Type B pancreatic cell (in vitro differentiated cells): Measurements from ENCODE around the gene EHBP1. TPM values are rescaled to one million over a fixed set of nuclear protein-coding genes. Genes with fewer than 3 reads are reported as not detected.

Source experiments
- DNase-seq: peaks from one replicate; pipeline ENCODE4 v3.0.0; 2021; ENCODE audit warnings: mixed read lengths; ENCODE audit not compliant: unreplicated experiment; ENCODE audit errors: extremely low spot score
- H3K27ac Mint-ChIP-seq: 2 replicates; pipeline ENCODE4 v1.8.0; 2021; ENCODE audit warnings: mild to moderate bottlenecking, mixed read lengths
- H3K27me3 Mint-ChIP-seq: 2 replicates; pipeline ENCODE4 v1.8.0; 2021; ENCODE audit warnings: mixed read lengths
- H3K36me3 Mint-ChIP-seq: 2 replicates; pipeline ENCODE4 v1.8.0; 2021; ENCODE audit warnings: mixed read lengths
- H3K4me1 Mint-ChIP-seq: one replicate; pipeline ENCODE4 v1.8.0; 2021; ENCODE audit warnings: mixed read lengths; ENCODE audit not compliant: unreplicated experiment
- H3K4me3 Mint-ChIP-seq: 2 replicates; pipeline ENCODE4 v1.8.0; 2021; ENCODE audit warnings: mild to moderate bottlenecking, mixed read lengths
- H3K9me3 Mint-ChIP-seq: 2 replicates; pipeline ENCODE4 v1.8.0; 2021; ENCODE audit warnings: mixed read lengths
- CTCF ChIP-seq: fragments of 200-600 bp; sonication (generic); conservative IDR thresholded peaks from 2 replicates; pipeline ENCODE4 v1.5.0; 2021; ENCODE audit warnings: antibody characterized with exemption, mild to moderate bottlenecking
- total RNA-seq: library from RNA; stranded (reverse); gene quantifications from 2 replicates; pipeline ENCODE4 v1.2.1, GENCODE V29; 2021; ENCODE audit warnings: low replicate concordance

The EHBP1 gene
- total RNA-seq, 1 donor from 2014 or later: 59.2 TPM

- DNase-seq: no peak
- Mint-ChIP-seq H3K36me3 (peaks cover 20% of the 10 kb centered on the region), H3K27ac (no peak overlapping the region), H3K27me3 (no peaks in the 10 kb centered on the region), H3K4me1 (no peaks in the 10 kb centered on the region), H3K4me3 (no peak overlapping the region), H3K9me3 (peaks cover 4% of the 10 kb centered on the region)
- TF ChIP-seq CTCF: no peak
Measured at GRCh38 chr2:62811086-62811485, 105.6 kb downstream of the EHBP1 start.

GRCh38 chr2:62811972-62812371 lies 106.5 kb downstream of the EHBP1 start:
- TF ChIP-seq CTCF: no peak
- Mint-ChIP-seq H3K27ac (no peak overlapping the region), H3K4me1 (peaks cover under 1% of the 10 kb centered on the region), H3K9me3 (peaks cover 4% of the 10 kb centered on the region), H3K36me3 (peaks cover 13% of the 10 kb centered on the region), H3K27me3 (no peaks in the 10 kb centered on the region), H3K4me3 (no peak overlapping the region)
- DNase-seq: no peak

- H3K4me1 Mint-ChIP-seq: peaks cover 6% of the 10 kb centered on the region
- no peak for DNase-seq
- no peak for TF ChIP-seq CTCF
- H3K9me3 Mint-ChIP-seq: peaks cover 2% of the 10 kb centered on the region
- H3K36me3 Mint-ChIP-seq: peaks cover 6% of the 10 kb centered on the region
- H3K27ac Mint-ChIP-seq: no peak overlapping the region
- no peaks in the 10 kb centered on the region for H3K27me3 Mint-ChIP-seq
- no peak overlapping the region for H3K4me3 Mint-ChIP-seq
Measured at GRCh38 chr2:62812921-62813825, 107.7 kb downstream of the EHBP1 start.

GRCh38 chr2:62814123-62814522 lies 108.6 kb downstream of the EHBP1 start:
- no peak for DNase-seq
- no peaks in the 10 kb centered on the region for H3K27me3 Mint-ChIP-seq
- no peak overlapping the region for H3K27ac Mint-ChIP-seq
- no peak for TF ChIP-seq CTCF
- H3K36me3 Mint-ChIP-seq: no peaks in the 10 kb centered on the region
- no peak overlapping the region for H3K4me3 Mint-ChIP-seq
- H3K4me1 Mint-ChIP-seq: peaks cover 6% of the 10 kb centered on the region
- H3K9me3 Mint-ChIP-seq: no peaks in the 10 kb centered on the region

- Mint-ChIP-seq H3K27me3 (no peaks in the 10 kb centered on the region), H3K4me1 (peaks cover 6% of the 10 kb centered on the region), H3K4me3 (no peak overlapping the region), H3K36me3 (peaks cover 4% of the 10 kb centered on the region), H3K27ac (no peak overlapping the region), H3K9me3 (no peaks in the 10 kb centered on the region)
- TF ChIP-seq CTCF: no peak
- no peak for DNase-seq
Measured at GRCh38 chr2:62817348-62817747, 111.8 kb downstream of the EHBP1 start.
